Right lobe of liver (tissue), 6 donors: ENCODE results near the gene STX8. TPM values are rescaled to one million over a fixed set of nuclear protein-coding genes. Genes with fewer than 3 reads are reported as not detected.

Experiments used
- ATAC-seq, 4 donors: fragments of 200-7000 bp; cut with Tn5 transposase; one replicate each; pipeline ENCODE4 v1.9.1; 2020; ENCODE audit warnings: mild to moderate bottlenecking in 4 of 4, moderate library complexity in 4 of 4
- DNase-seq, 3 donors: peaks; one replicate each; pipeline ENCODE4 v3.0.0-alpha.2; 2020
- H3K27ac ChIP-seq, 3 donors: fragments of 200-600 bp; one replicate each; pipeline ENCODE4 v1.8.0; 2022
- H3K27me3 ChIP-seq, 2 donors: fragments of 200-600 bp; one replicate each; pipeline ENCODE4 v1.8.0; 2022
- H3K36me3 ChIP-seq, 4 donors: fragments of 200-600 bp; sonication (generic) in 1 of 4; one replicate each; pipeline versions ENCODE4 v1.5.1 to v1.8.0; 2017 to 2022; ENCODE audit warnings: control low read depth in 1 of 4
- H3K4me1 ChIP-seq, 4 donors: fragments of 200-600 bp; sonication (generic) in 1 of 4; one replicate each; pipeline versions ENCODE4 v1.5.1 to v1.8.0; 2017 to 2022; ENCODE audit warnings: control low read depth in 1 of 4
- H3K4me3 ChIP-seq, 3 donors: fragments of 200-600 bp; one replicate each; pipeline ENCODE4 v1.8.0; 2022
- H3K9me3 ChIP-seq, 4 donors: fragments of 200-600 bp; sonication (generic) in 1 of 4; one replicate each; pipeline versions ENCODE4 v1.5.1 to v1.8.0; 2017 to 2022; ENCODE audit warnings: control low read depth in 1 of 4
- CTCF ChIP-seq, 4 donors: fragments of 200-600 bp in 3 of 4; fragments of 450-650 bp in 1 of 4; IDR thresholded peaks; one replicate each; pipeline versions ENCODE4 v1.5.1 to v1.8.0; 2016 to 2022; ENCODE audit warnings: antibody characterized with exemption in 4 of 4, mild to moderate bottlenecking in 2 of 4
- POLR2A ChIP-seq: fragments of 450-650 bp; IDR thresholded peaks from one replicate; pipeline ENCODE4 v1.6.1; 2017; ENCODE audit warnings: antibody characterized with exemption, mild to moderate bottlenecking
- WGBS: methylation state at CpG from one replicate; pipeline ENCODE4 v1.1.6; 2018; ENCODE audit warnings: low coverage, low lambda C conversion rate; ENCODE audit not compliant: insufficient coverage; ENCODE audit errors: missing lambda C conversion rate; 5-methylcytosine and 5-hydroxymethylcytosine counted together
- intact Hi-C, 2 donors: fragments of 100-400 bp; cut with DNase I; formaldehyde crosslinking; loops; one replicate each; pipeline versions ENCODE4 v1.11.2 to v1.14.1; 2022
- total RNA-seq, 6 experiments: library from RNA; depleted of rRNA in 2 of 6; stranded (reverse); fragments of >200 nt in 2 of 6; fragmentation: NEBNext Ultra II Directional in 3 of 6; extraction: Animal tissue kit (Norgen Biotek cat#: 25700) in 3 of 6; gene quantifications; one replicate each; pipeline versions ENCODE4 v1.1.0 to v1.2.4, GENCODE V29; 2016 to 2023
- donor health status: DM: no; HTN: yes; CAD: no.
- donor health status: DM: no; HTN: no; CAD: no.
- donor health status: DM: no; HTN: no; CAD: no.
- donor health status: DM: no; HTN: yes; CAD: no.
- donor health status: DM: no; HTN: yes; CAD: no.

STX8 gene
- total RNA-seq, 6 experiments from 2014 or later = 20.6 to 35.3 (median 27.7) TPM

GRCh38 chr17:9269350-9270035 lies 306.1 kb downstream of the STX8 start:
- peaks cover 0 to 2% (median 0%) of the 10 kb centered on the region in 4 donors for H3K36me3 ChIP-seq
- H3K4me1 ChIP-seq = no peaks in the 10 kb centered on the region
- WGBS = 73% methylated on average over 5 of the region's 7 CpGs
- H3K9me3 ChIP-seq = no peaks in the 10 kb centered on the region
- ATAC-seq (no peak), DNase-seq (no peak)
- H3K27me3 ChIP-seq = no peaks in the 10 kb centered on the region
- intact Hi-C loops = no loop called here
- no peak for TF ChIP-seq CTCF (IDR thresholded peaks at IDR 0.05)
- TF ChIP-seq POLR2A = no peak
- no peak overlapping the region for H3K4me3 ChIP-seq
- H3K27ac ChIP-seq = no peak overlapping the region

- DNase-seq = no peak
- Histone ChIP-seq H3K36me3 (peaks cover 0 to 2% (median 0%) of the 10 kb centered on the region in 4 donors), H3K27me3 (no peaks in the 10 kb centered on the region), H3K27ac (no peak overlapping the region), H3K9me3 (no peaks in the 10 kb centered on the region), H3K4me1 (no peaks in the 10 kb centered on the region), H3K4me3 (no peak overlapping the region)
- ATAC-seq = no peak
- intact Hi-C loops = no loop called here
- WGBS = 100% methylated on average over 5 of the region's 6 CpGs
- TF ChIP-seq POLR2A (no peak), CTCF (IDR thresholded peaks at IDR 0.05) (no peak)
These were observed 307.1 kb downstream of the STX8 start for GRCh38 chr17:9268546-9268945.

GRCh38 chr17:9266697-9267117 lies 308.9 kb downstream of the STX8 start:
- Histone ChIP-seq H3K27ac (no peak overlapping the region), H3K36me3 (peaks cover 0 to 2% (median 0%) of the 10 kb centered on the region in 4 donors), H3K9me3 (no peaks in the 10 kb centered on the region), H3K4me3 (no peak overlapping the region), H3K4me1 (no peaks in the 10 kb centered on the region), H3K27me3 (no peaks in the 10 kb centered on the region)
- DNase-seq (no peak), ATAC-seq (no peak)
- intact Hi-C loops = no loop called here
- WGBS = 78% methylated on average over 6 of the region's 9 CpGs
- TF ChIP-seq CTCF (IDR thresholded peaks at IDR 0.05) = no peak
- TF ChIP-seq POLR2A = no peak

GRCh38 chr17:9266031-9266680 lies 309.5 kb downstream of the STX8 start:
- Histone ChIP-seq H3K4me1 (no peaks in the 10 kb centered on the region), H3K27me3 (no peaks in the 10 kb centered on the region), H3K36me3 (peaks cover 0 to 2% (median 0%) of the 10 kb centered on the region in 4 donors), H3K9me3 (no peaks in the 10 kb centered on the region), H3K4me3 (no peak overlapping the region), H3K27ac (no peak overlapping the region)
- intact Hi-C loops = no loop called here
- TF ChIP-seq POLR2A (no peak), CTCF (IDR thresholded peaks at IDR 0.05) (no peak)
- no peak for DNase-seq
- ATAC-seq = no peak
- 85% methylated on average over 10 of the region's 14 CpGs for WGBS
